AG04450 (cell line): ENCODE measurements around the gene CCDC28B. TPM values are rescaled to one million over a fixed set of nuclear protein-coding genes. Genes with fewer than 3 reads are reported as not detected.

Experiments used
- CTCF ChIA-PET: fragments of 300-600, 350-600 bp; formaldehyde crosslinking; extraction: SDS; loops from one replicate; lab custom pipeline; 2022; ENCODE audit warnings: antibody characterized with exemption, inconsistent platforms; lab: Charles Lee
- POLR2A ChIA-PET: fragments of 350-600 bp; formaldehyde crosslinking; extraction: SDS; loops from one replicate; lab custom pipeline; 2021; ENCODE audit warnings: antibody characterized with exemption, inconsistent platforms; lab: Yijun Ruan, JAX
- DNase-seq: peaks from one replicate; pipeline ENCODE4 v3.0.0-alpha.2; 2011; ENCODE audit warnings: low read depth, low spot score
- H3K27ac ChIP-seq: one replicate; pipeline ENCODE4 v1.5.1; 2012; ENCODE audit warnings: low read depth, low read length, control low read depth
- H3K27me3 ChIP-seq: one replicate; pipeline ENCODE4 v1.6.0; 2012; ENCODE audit warnings: low read length; ENCODE audit not compliant: control insufficient read depth, insufficient read depth
- H3K4me3 ChIP-seq: 2 replicates; pipeline ENCODE4 v1.5.1; 2011; ENCODE audit warnings: mild to moderate bottlenecking, low read depth, low read length, control low read depth
- H3K9me3 ChIP-seq: 2 replicates; pipeline ENCODE4 v1.5.1; 2012; ENCODE audit warnings: low read length; ENCODE audit not compliant: control insufficient read depth, insufficient read depth
- CTCF ChIP-seq: IDR thresholded peaks from 2 replicates; pipeline ENCODE4 v1.5.1; 2011; ENCODE audit warnings: low read depth, low read length, control low read depth, inconsistent platforms
- polyA plus RNA-seq: library from polyadenylated mRNA; depleted of rRNA; stranded (reverse); fragments of >200 nt; gene quantifications from 2 replicates; pipeline ENCODE4 v1.2.3, GENCODE V29; 2011

CCDC28B gene
- polyA plus RNA-seq, 1 experiment: 17.6 TPM

- Histone ChIP-seq H3K27ac (peak within 1 kb of the TSS; percentile 39), H3K4me3 (peak within 1 kb of the TSS; percentile 80), H3K27me3 (no peaks in the 10 kb centered on the region), H3K9me3 (no peaks in the 10 kb centered on the region; the same call in 1 of the 2 replicates)
- POLR2A ChIA-PET: interaction anchor here (0.6 to 1.9 kb wide), 9 partner anchors 10 to 189 kb away, joined by 3 to 10 read pairs (median 3); partner anchors contain the start of genes BSDC1, MARCKSL1 and TXLNA
- no peak for TF ChIP-seq CTCF
- CTCF ChIA-PET: interaction anchor here (3.0 kb wide), 1 partner anchor 10 kb away, joined by 18 read pairs; no protein-coding TSS in a partner anchor
- no peak for DNase-seq
Measured at GRCh38 chr1:32205401-32206370, 5.3 kb downstream of the CCDC28B start, which contains the start of gene IQCC. Gene IQCC, plus strand, starts transcription at chr1:32205671. Its CDS starts 11 bp downstream, at chr1:32205682.

DNA sequence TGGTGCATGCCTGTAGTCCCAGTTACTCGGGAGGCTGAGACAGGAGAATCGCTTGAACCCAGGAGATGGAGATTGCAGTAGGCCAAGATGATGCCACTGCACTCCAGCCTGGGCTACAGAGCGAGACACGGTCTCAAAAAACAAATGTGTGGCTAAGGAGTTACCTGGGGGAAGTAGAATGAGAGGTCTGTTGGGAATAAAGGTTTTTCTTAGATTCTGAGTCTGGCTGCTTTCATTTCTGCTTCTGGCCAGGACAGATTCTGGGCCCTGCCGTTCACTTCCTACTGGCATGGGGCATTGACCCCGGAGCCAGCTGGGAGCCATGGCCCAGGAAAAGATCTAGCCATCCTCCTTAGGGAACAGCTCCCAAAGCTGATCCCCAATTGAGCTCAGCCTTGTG lies 8.1 kb downstream of the CCDC28B start:
- no peak for DNase-seq
- ChIA-PET POLR2A (interaction anchor here (1.0 kb wide), 1 partner anchor 27 kb away, joined by 3 read pairs; no protein-coding TSS in a partner anchor), CTCF (interaction anchor here (0.6 kb wide), 1 partner anchor 163 kb away, joined by 4 read pairs; no protein-coding TSS in a partner anchor)
- Histone ChIP-seq H3K4me3 (no peak overlapping the region), H3K27ac (no peak overlapping the region), H3K9me3 (no peaks in the 10 kb centered on the region; the same call in 1 of the 2 replicates), H3K27me3 (no peaks in the 10 kb centered on the region)
- no peak for TF ChIP-seq CTCF

GRCh38 chr1:32208891-32209328 lies 8.5 kb downstream of the CCDC28B start, which contains the start of gene DCDC2B:
Gene DCDC2B, plus strand, starts transcription at chr1:32209089. Its CDS starts 5 bp downstream, at chr1:32209094.
- no peak within 1 kb of the TSS for H3K27ac ChIP-seq

More at GRCh38 chr1:32208891-32209328, 8.5 kb downstream of the CCDC28B start, which contains the start of gene DCDC2B:
- CTCF ChIA-PET: interaction anchor here (0.6 kb wide), 1 partner anchor 162 kb away, joined by 4 read pairs; no protein-coding TSS in a partner anchor
- no peak for TF ChIP-seq CTCF
- H3K4me3 ChIP-seq: no peak within 1 kb of the TSS
- no peaks in the 10 kb centered on the region for H3K27me3 ChIP-seq
- H3K9me3 ChIP-seq: no peaks in the 10 kb centered on the region; the same call in 1 of the 2 replicates
- DNase-seq: no peak
- POLR2A ChIA-PET: interaction anchor here (1.0 kb wide), 1 partner anchor 27 kb away, joined by 3 read pairs; no protein-coding TSS in a partner anchor
